GM18505 (cell line): ENCODE results near the gene CDK4.
"Not testable (repeated sequence)": the region's sequence is repeated elsewhere in the genome, so short reads cannot be mapped to it uniquely, and the experiment has no call there.

ENCODE experiments used
- ATAC-seq: cut with Tn5 transposase; IDR thresholded peaks from one replicate; pipeline ENCODE4 v1.9.1; 2021; ENCODE audit not compliant: unreplicated experiment
- POLR2A ChIP-seq: IDR thresholded peaks from 4 replicates; pipeline ENCODE4 v1.6.1; 2011; ENCODE audit warnings: borderline replicate concordance; ENCODE audit not compliant: insufficient read depth, insufficient read length; ENCODE audit errors: extremely low read depth

The CDK4 gene

GRCh38 chr12:57779736-57780135 is 27.6 kb upstream of the CDK4 start:
- ATAC-seq, result no peak

DNA sequence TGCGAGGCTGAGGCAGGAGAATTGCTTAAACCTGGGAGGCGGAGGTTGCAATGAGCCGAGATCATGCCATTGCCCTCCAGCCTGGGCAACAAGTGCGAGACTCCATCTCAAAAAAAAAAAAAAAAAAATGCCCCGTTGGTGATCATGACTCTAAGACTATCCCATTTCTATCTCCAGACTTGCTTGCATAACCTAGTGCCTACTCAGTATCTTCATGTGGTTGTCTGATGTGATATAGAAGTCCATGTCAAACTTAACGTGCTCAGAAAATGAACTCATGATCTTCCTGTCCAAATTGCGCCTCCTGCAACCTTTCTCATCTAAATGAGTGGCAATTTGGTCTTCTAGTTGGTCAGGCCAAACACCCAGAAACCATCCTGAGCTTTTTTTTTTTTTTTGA is 25.8 kb upstream of the CDK4 start:
- no peak for ATAC-seq
- no peak for TF ChIP-seq POLR2A

More at GRCh38 chr12:57779736-57780135, 27.6 kb upstream of the CDK4 start:
- TF ChIP-seq POLR2A, result no peak

GRCh38 chr12:57777367-57777766 is 25.3 kb upstream of the CDK4 start:
- no peak for ATAC-seq
- TF ChIP-seq POLR2A, result no peak

GRCh38 chr12:57776247-57776587 is 24.1 kb upstream of the CDK4 start:
- TF ChIP-seq POLR2A, result no peak
- ATAC-seq, result no peak

DNA sequence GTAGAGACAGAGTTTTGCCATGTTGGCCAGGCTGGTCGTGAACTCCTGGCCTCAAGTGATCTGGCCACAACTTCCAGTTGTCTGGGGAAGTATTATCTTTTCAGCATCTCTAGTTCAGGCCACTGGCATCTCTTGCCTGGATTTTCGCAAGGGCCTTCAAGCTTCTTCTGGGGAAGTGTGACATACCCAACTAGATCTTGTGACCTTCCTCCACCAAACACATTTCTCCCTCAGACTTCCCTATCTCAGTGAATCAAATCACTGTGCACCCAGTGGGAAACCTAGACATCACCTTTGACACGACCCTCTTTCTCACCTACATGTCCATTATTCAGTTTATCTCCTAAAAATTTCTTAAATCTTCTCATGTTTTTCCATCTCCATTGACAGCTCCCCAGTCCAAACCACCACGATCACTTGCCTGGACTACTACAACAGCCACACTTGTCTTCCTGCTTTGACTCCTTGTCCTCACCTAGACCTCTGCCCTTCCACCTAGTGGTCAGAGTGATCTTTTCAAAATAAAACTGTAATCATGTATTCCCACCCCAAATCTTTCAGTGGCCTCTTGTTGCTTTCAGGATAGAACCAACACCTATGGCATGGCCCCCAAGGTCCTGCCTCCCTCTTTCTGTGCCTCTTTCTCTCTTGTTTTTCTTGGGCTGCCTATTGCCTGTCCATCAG is 23.6 kb upstream of the CDK4 start:
- ATAC-seq, result no peak
- TF ChIP-seq POLR2A, result no peak

GRCh38 chr12:57775044-57775443 is 22.9 kb upstream of the CDK4 start:
- TF ChIP-seq POLR2A, result no peak
- ATAC-seq, result no peak

DNA sequence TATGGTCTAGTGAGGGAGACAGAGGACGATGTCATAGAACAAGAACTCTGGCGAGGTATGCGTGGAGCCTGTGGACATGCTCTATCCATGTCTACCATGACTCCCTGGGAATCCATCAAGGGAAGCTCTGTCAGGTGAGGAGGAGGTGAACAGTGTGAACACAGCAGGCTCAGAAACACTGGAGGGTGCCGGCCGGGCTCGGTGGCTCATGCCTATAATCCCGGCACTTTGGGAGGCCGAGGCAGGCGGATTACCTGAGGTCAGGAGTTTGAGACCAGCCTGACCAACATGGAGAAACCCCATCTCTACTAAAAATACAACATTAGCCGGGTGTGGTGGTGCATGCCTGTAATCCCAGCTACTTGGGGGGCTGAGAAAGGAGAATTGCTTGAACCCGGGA is 22.5 kb upstream of the CDK4 start:
- not testable (repeated sequence) for ATAC-seq

DNA sequence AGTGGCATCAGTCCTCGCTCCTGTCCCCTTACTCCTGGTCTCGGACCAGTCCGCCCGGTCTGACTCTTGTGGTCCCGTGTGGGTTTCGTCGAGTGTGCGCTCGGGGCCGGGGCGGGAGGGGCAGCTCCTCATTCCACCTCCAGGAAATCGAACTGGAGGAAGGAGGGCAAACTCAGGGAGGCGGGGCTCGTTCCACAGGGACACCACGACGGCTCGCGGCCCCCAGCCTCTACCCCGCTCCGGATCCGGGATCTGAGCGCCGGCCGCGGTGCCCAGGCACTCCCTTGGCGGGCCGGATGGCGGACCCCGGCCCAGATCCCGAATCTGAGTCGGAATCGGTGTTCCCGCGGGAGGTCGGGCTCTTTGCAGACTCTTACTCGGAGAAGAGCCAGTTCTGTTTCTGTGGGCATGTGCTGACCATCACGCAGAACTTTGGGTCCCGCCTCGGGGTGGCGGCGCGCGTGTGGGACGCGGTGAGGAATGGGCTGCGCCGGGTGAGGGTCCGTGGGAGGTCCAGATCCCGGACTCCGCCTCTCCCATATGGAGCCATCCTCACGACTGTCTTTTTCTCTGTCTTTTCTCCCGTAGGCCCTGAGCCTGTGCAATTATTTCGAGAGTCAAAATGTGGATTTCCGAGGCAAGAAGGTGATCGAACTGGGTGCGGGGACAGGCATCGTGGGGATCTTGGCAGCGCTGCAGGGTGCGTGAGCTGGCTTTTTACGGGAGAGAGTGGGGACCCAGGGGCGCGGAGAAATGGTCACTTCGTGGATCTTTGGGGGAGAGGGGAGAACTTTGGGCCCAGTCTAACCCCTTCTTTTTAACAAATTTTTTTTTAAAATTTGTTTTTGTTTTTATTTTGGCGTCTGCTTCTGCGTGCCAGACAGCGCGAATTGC is 20.6 kb upstream of the CDK4 start, which contains the start of gene EEF1AKMT3:
Gene EEF1AKMT3, plus strand, starts transcription at position 186 of the 894 bp plus-strand sequence. Its CDS starts 111 bp downstream, at position 297.
- ATAC-seq, result no peak
- no peak for TF ChIP-seq POLR2A

DNA sequence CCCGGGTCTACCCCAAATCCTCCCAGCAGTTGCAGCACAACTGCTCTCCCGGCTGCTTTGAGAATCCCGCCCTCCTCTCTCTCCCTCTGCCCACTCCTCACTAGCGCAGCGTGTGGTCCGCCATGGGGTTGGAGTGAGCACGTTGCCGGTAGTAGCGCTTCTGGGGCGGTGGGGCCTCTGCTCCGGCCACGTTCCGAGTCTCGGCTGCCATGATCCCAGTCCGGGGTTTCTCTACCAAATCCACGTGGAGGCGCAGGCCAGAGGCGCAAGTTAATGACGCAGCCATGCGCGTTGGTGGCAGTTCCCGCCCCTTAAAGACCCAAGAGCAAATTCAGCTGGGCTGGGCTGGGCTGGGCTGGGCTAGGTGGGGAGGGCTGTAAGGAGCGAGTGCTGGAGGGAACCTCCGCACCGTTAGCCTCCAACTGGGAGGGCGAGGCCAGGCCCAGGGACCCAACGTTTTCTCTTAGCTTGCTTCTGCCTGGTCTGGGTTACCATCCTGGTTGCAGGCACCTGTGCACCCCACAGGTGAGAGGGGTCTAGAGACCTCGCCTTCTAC is 19.8 kb upstream of the CDK4 start, which contains the start of gene METTL1:
Gene METTL1, minus strand, starts transcription at position 233 of the 556 bp plus-strand sequence. Its CDS starts 22 bp downstream, at position 211.
- ATAC-seq, result peak; percentile 84
- peak; percentile 80 for TF ChIP-seq POLR2A

DNA sequence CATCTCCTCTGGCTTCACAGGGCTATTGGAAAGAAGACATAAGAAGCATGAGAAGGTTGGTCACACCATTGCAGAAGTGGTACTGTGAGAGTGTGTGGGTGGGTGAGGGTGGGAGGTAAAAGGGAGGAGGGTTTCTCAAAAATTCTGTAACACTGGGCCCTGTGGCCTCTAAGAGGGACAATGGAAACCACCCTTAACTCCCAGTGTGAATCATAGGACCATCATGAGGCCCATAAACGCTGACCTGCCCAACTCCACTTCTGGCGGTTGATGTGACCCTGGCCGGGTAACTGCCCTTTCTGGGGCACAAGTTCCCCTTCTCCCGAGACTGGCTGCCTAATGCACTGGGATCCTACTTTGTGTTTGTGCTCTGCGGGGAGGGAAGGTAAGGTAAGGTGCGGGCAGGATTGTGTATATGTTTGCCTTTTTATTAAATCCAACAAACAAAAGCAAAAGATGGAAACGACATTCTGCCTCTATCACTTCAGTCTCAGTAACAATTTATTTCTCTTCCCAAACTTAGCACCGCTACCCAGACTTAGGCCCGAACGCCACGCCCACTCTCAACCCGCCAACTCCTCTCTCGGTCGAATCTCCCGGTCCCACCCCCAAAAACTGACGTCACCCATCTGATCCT is 19.2 kb upstream of the CDK4 start:
- no peak for TF ChIP-seq POLR2A
- ATAC-seq, result peak; percentile 64

GRCh38 chr12:57770734-57771133 is 18.6 kb upstream of the CDK4 start:
- no peak for ATAC-seq
- TF ChIP-seq POLR2A, result no peak

- ATAC-seq, result no peak
- TF ChIP-seq POLR2A, result no peak
These were observed 17.5 kb upstream of the CDK4 start for GRCh38 chr12:57769594-57769993.

DNA sequence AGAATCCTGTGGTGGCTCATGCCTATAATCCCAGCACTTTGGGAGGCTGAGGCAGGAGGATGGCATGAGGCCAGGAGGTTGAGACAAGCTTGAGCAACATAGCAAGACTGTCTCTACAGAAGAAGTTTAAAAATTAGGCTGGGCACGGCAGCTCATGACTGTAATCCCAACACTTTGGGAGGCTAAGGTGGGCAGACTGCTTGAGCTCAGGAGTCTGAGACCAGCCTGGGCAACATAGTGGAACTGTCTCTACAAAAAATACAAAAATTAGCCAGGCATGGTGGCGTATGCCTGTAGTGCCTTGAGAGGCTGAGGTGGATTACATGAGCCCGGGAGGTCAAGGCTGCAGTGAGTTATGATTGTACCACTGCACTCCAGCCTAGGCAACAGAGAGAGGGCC is 15.8 kb upstream of the CDK4 start:
- ATAC-seq, result no peak
- TF ChIP-seq POLR2A, result no peak
